DMS153 treated with DMSO at 0.1 percent for 48 hours (cell line): ENCODE measurements around the gene MOCOS.
"Not testable (repeated sequence)": the region's sequence is repeated elsewhere in the genome, so short reads cannot be mapped to it uniquely, and the experiment has no call there.

Experiments used
- DNase-seq: peaks from one replicate; lab custom pipeline; 2025; ENCODE audit not compliant: unreplicated experiment; lab: John Stamatoyannopoulos, UW

MOCOS gene, protein sequence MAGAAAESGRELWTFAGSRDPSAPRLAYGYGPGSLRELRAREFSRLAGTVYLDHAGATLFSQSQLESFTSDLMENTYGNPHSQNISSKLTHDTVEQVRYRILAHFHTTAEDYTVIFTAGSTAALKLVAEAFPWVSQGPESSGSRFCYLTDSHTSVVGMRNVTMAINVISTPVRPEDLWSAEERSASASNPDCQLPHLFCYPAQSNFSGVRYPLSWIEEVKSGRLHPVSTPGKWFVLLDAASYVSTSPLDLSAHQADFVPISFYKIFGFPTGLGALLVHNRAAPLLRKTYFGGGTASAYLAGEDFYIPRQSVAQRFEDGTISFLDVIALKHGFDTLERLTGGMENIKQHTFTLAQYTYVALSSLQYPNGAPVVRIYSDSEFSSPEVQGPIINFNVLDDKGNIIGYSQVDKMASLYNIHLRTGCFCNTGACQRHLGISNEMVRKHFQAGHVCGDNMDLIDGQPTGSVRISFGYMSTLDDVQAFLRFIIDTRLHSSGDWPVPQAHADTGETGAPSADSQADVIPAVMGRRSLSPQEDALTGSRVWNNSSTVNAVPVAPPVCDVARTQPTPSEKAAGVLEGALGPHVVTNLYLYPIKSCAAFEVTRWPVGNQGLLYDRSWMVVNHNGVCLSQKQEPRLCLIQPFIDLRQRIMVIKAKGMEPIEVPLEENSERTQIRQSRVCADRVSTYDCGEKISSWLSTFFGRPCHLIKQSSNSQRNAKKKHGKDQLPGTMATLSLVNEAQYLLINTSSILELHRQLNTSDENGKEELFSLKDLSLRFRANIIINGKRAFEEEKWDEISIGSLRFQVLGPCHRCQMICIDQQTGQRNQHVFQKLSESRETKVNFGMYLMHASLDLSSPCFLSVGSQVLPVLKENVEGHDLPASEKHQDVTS

DNA sequence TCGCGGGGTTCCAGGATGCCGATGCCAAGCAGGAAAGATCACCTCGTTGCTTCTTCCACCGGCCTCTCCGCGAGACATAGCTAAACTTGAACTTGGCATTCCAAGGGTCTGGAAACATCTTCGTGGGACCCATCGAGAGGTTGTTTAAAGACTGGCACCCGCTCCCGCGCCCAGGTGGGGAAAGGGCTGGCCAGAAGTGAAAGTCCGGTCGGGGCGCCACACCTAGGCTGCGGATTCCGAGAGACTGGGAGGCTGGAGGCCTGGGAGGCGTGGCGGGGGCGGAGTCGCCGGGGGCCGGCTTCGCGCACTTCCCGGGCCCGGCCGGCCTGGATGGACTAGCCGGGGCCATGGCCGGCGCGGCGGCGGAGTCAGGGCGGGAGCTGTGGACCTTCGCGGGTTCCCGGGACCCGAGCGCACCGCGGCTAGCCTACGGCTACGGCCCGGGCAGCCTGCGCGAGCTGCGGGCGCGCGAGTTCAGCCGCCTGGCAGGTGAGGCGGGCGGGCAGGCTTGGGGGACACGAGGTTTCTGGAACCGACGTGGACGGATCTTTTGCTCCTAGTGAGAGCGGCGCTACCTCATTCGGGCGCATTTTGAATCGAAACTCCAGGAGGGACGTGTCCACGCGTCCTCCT, at the start of gene MOCOS:
Gene MOCOS, plus strand, starts transcription at position 305 of the 633 bp plus-strand sequence. Its CDS starts 43 bp downstream, at position 348.
- DNase-seq: peak; percentile 30

DNA sequence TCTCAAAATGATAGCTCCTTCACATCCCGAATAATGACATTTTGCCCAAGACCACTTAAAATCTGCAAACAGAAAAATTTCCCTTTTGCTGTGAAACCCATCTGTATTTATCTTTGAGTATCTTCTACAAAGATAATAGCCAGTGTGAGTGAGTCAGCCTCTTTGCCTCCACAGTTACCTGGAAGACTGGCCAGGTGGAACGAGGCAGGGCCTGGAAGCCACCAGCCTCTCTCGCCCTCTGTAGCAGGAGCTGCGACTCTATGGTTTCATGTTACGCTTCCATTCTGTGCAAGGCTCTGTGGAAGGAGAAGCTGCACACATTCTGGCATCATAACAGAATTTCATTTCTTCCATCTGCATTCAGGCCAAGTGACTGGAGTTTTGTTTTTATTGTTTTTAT, 48.1 kb upstream of the MOCOS start:
- DNase-seq: no peak

DNA sequence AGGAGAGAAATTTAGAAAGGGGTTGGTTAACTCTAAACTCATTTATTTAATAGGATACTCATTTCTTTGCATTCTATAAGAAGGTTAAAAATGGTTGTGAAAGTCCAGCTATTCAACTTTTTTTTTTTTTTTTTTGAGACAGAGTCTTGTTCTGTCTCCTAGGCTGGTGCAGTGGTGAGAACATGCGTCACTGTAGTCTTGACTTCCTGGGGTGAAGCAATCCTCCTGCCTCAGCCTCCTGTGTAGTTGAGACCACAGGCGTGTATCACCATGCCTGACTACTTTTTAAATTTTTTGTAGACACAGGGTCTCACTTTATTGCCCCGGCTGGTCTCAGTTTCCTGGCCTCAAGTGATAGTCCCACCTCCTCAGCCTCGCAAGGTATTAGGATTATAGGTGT, 45.7 kb upstream of the MOCOS start:
- DNase-seq: no peak

DNA sequence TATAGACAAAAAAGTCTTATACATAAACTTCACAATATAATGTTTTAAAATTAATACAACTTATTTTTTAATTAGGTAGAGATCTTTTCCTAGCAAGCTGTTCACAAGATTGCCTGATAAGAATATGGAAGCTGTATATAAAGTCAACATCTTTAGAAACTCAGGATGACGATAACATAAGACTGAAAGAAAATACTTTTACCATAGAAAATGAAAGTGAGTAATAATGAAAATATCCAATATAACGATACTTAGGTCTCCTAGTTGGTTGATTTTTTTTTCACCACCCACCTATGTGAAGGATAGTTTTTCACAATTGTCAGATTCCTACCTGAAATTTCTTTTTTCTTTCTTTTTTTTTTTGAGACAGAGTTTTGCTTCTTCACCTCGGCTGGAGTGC, 44.5 kb upstream of the MOCOS start:
- DNase-seq: no peak

DNA sequence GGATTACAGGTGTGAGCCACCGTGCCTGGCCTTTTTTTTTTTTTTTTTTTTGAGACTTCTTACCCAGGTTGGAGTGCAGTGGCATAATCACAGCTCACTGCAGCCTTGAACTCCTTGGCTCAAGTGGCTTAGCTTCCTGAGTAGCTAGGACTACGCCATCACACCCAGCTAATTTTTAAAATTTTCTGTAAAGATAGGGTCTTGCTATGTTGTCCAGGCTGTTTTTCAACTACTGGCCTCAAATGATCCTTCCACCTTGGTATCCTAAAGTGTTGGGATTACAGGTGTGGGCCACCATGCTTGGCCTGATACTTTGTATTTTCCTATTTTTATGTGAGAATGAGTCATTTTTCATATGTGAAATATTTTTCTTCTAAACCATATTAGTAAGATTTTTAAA, 43.9 kb upstream of the MOCOS start:
- DNase-seq: no peak

DNA sequence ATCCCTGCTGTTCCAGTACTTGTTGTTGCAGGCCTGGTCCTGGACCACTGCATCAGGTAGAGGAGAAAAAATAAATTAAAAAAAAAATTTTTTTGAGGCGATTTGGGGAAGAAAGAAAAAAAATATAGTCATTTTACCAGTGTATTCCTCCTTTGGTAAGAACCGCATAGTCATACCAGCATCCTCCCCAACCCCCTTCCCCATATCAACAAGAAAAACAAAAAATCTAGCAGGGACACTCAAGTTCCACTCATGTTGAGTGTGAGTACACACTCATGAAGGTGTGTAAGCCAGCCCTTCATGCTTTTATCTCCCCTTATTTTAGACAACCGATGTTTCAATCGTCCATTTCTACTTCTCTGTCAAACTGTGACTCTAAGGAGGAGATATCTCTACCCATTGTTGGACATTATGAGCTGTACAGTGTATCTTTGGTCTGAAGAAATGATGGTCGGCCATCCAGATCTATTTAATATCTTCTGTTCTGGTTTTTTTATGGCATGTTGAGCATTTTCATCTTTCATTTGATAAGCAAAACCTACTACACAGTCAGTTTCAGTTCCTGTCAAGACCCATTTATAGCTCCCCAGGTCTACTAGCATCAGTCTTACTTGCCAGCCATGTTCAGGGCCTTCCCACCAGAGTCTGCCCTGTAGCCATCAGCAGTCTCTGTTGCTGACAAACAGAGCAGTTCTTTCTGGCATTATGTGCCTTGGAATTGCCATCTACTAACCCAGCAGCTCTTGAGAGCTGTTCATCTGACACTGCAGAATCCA, 37.6 kb upstream of the MOCOS start:
- no peak for DNase-seq

DNA sequence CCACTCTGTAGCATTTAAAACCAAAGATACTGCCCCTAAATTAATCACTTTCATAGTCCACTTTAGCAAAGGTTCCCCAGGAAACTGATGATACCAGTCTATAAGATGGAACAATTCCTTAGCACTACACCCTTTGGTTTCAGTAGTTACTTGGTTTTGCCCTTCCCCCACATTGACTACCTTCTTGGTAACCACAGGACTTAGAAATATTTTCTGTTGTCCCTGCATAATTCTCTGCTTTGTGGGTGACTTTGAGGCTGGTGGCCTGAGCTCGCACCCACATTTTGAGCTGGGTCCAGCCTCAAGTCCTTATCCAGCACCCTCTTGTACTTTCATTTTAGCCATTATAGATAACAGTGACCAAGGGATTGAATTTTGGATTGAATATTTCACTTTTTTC, 34.5 kb upstream of the MOCOS start:
- DNase-seq: no peak

DNA sequence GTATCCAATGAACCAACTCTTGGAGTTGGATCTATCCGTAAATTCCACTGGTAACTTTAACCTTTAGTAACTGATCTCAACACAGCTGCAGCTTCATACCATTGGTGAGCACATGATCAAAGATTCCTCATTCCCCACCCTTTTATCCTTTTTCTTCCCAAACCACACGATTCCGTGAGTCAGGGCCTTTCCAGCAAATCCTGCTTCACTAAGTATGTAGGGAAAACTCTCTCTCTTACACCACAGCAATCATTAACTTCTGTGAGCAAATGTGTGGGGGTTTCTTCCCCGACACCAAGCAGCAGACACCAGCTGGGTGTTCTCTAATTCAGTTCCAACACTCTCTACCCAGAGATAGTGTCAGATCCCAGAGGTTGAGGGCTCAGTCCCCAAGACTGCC, 34.1 kb upstream of the MOCOS start:
- no peak for DNase-seq

DNA sequence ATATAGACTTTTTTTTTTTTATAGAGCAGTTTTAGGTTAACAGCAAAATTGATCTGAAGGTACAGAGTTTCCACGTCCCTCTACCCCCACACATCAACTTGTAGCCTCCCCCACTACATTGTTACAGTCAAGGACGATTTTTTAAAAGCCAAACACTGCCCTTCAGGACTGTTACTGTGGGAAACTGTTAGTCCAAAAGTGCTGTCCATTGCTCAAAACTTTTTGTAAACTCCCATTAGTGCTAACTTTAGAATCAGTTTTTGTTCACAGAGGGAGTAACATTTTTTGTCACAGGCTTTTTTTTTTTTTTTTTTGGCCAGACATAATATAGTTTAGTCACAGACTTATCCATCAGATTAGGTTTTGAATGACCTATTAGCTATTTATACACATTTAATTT, 33.5 kb upstream of the MOCOS start:
- DNase-seq: no peak

DNA sequence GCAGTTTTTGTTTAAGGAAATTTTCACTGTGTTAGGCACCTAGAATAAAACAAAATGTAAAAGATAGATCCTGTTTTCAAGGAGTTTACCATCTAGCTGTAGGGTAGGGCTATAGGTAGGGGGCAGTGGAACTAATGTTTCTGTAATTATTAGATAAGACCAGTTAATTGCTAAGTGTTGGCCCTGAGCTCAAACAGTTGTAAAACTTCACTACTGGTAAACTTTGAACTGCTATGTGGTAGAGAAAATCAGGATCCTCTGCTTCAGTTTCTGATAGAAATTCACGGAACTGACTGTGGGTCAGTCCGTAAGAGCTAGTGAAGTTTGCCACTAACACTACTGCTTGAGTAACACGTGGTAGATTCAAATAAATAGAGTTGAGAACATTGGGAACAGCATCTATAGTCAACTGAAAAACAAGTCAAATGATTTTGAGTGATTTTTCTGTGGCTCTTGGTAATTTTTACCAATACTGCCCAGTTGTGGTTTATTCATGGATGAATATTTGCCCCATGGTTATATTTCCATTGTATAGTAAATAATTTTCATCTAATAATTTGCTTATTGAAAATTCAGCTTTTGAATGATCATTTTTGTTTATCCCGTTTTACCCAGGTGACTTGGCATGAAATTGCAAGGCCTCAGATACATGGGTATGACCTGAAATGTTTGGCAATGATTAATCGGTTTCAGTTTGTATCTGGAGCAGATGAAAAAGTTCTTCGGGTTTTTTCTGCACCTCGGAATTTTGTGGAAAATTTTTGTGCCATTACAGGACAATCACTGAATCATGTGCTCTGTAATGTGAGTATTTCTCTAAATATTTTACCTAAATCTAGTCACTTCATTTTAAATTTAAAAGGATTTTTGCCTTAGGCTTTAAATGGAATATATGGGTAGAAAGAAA, 31.2 kb upstream of the MOCOS start:
- no peak for DNase-seq

DNA sequence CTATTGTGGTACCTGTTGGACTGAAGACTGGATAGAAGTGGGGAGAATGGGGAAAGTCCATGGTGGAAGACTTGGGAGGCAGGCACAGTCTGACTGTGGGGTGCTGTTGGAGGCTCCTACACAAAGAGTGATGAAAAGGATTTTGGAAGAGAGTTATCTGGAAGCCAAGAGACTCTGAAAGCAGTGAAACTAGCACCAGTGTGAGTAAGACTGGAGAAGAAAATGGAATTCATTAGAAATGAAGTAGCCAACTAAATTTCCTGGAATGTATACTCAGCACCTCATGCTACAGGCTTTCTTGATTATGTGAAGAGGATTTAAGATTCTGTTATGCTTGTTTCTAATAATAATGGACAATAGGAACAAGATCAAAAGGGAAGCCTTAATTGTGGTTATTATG, 29.9 kb upstream of the MOCOS start:
- DNase-seq: no peak

DNA sequence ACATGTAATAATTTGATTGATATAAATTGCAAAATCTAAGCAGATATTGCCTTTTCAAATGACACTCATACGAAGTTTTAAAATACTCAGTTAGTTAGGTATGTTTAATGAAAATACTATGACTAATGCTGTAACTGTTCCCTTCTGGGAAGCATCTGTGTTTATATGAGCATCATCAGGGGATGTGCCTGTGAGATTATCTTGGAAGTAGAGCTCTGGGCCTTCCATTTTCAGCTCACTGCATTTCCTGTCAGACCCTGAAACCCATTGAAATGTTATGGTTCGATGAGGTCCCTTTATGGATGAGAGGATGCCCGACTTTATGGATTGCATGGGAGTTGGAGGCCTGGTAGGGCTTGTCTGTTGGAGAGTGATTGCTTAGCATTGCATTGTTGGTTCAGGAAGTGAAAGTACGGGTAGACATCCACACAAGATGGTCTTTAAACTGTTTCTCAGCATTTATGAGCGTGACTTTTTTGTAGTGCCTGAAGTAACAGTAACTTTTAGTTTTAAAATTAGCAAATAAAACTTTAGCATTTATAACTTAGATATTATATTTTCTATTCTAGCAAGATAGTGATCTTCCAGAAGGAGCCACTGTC, 28.9 kb upstream of the MOCOS start:
- DNase-seq: no peak

DNA sequence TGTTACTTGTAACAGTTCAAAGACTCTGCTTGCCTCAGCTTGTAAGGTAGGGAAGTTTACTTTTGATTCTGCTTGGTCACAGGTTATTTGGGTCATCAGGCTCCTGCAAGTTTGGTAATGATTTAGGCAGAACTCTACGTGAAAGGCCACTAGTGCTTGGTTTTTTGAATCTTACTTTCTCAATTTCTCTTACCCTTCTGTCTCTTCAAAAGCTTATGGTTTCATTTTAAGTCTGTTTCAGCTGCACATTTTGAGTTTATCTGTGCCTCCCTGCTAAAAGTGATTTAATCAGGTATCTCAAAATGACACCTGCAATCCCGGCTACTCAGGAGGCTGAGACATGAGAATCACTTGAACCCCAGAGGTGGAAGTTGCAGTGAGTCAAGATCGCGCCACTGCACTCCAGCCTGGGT, 26.3 kb upstream of the MOCOS start:
- no peak for DNase-seq

DNA sequence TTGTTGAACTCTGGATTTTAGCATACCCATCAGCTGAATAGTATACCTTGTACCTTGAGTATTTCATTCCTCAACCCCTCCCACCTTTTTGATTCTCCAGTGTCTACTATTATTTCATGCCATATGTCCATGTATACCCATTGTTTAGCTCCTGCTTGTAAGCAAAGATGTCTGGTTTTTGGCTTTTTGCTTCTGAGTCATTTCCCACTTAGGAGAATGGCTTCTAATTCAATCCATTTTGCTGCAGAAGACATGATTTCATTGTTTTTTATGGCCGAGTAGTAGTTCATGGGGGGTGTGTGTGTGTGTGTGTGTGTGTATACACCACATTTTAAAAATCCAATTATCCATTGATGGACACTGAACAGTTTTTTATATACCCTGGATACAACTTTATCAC, 24.3 kb upstream of the MOCOS start:
- no peak for DNase-seq

DNA sequence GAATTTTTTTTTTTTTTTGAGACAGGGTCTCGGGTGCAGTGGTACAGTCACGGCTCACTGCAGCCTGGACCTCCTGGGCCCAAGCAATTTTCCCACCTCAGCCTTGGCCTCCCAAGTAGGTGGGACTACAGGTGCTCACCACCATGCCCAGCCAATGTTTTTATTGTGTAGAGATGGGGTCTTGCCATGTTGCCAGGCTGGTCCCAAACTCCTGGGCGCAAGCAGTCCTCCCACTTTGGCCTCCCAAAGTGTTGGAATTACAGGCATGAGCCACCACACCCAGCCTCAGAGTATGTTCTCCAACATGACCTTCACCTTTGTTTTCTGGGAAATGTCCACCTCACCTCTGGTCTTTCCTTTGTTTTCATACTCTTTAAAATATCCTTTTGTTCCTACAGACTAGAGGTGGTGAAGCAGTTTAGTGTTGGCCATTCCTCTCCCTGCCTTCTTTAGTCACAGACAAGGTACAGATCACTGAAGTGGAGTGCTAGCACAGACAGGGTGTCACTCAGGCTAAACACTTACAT, 19.5 kb upstream of the MOCOS start:
- no peak for DNase-seq

DNA sequence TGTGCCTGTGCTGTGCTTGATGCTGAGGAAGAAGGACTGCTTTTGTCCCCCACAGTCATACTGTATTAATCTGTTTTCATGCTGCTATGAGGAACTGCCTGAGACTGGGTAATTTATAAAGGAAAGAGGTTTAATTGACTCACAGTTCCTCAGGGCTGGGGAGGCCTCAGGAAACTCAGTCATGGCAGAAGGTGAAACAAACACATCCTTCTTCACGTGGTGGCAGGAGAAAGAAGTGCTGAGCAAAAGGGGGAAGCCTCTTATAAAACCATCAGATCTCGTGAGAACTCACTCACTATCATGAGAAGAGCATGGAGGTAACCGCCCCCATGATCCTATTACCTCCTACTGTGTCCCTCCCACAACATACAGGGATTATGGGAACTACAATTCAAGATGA, 19.0 kb upstream of the MOCOS start:
- not testable (repeated sequence) for DNase-seq

DNA sequence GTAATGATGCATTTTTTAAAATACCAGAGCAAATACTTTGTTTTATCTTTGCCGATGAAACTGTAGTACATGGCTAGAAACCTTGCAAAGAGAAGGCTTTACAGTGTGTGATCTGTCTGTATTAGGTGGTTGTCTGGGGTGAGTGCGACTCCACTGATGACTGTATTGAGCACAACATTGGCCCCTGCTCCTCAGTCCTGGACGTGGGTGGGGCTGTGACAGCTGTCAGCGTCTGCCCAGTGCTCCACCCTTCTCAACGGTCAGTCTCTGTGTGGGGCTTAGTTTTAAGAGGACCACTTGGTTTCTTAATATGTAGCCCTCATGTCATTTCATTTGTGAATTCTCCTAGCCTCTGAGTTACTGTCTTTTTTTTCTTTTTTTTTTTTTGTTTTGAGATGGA, 17.4 kb upstream of the MOCOS start:
- DNase-seq: no peak

DNA sequence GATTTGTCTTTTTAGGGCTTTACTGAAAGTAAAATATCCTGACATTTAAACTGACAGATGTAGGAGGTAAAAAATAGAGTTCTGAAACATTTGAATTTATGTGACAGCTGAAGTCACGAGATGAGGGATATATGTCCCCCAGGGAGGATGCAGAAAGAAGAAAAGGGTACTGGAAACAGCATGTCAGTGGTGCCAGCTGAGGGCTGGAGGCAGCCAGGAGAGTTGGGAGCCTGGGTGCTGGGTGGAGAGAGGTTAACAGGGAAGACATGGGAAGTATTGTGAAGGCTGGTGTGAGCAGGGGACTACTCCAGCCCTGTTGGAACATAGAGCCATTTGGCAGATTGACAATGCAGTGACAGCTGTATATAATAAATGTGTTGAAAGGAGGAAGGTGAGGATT, 11.8 kb upstream of the MOCOS start:
- no peak for DNase-seq

DNA sequence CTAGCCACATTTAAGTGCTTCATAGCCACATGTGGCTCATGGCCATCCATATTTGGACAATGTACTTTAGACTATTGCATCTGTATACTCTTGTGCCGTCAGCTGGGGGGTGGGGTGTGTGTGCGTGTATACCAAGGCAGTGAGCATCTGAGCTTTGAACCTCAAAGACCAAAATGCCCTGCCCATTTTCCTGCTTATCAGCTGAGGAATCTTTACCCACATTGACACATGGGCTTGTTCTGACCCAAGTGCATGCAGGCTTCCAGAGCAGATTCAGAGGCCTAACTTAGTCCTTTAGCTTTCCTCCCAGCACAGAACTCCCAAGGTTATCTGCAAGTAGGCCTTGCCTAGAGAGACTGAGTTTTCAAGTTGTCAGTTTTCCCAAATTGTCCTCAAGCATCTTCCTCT, 11.1 kb upstream of the MOCOS start:
- no peak for DNase-seq
